HepG2 (cell line): ENCODE results near the gene TUBB3. TPM values are rescaled to one million over a fixed set of nuclear protein-coding genes. Genes with fewer than 3 reads are reported as not detected.

Experiments
- AHR ChIP-seq: IDR thresholded peaks from 2 replicates; pipeline ENCODE4 v1.6.1; 2018; ENCODE audit warnings: missing genetic modification reagents, missing compliant biosample characterization
- ARID2 ChIP-seq: sonication (generic); formaldehyde crosslinking; IDR thresholded peaks from 2 replicates; pipeline ENCODE4 v1.8.1; 2022; ENCODE audit warnings: mild to moderate bottlenecking, missing genetic modification reagents, borderline replicate concordance
- CENPT ChIP-seq: sonication (generic); formaldehyde crosslinking; IDR thresholded peaks from 2 replicates; pipeline ENCODE4 v1.8.0; 2022; ENCODE audit warnings: low read depth, mild to moderate bottlenecking, moderate library complexity, missing genetic modification reagents
- DNMT3B ChIP-seq: conservative IDR thresholded peaks from 2 replicates; pipeline ENCODE4 v1.6.1; 2016; ENCODE audit warnings: missing biosample characterization, control low read depth
- HES4 ChIP-seq: sonication (generic); formaldehyde crosslinking; IDR thresholded peaks from 2 replicates; pipeline ENCODE4 v1.9.0; 2021; ENCODE audit warnings: mild to moderate bottlenecking, missing genetic modification reagents, borderline replicate concordance
- HOXA3 ChIP-seq: sonication (generic); formaldehyde crosslinking; IDR thresholded peaks from 2 replicates; pipeline ENCODE4 v1.5.0; 2020; ENCODE audit warnings: missing genetic modification reagents
- HOXA9 ChIP-seq: sonication (generic); formaldehyde crosslinking; IDR thresholded peaks from 2 replicates; pipeline ENCODE4 v1.8.1; 2022; ENCODE audit warnings: missing genetic modification reagents, mild to moderate bottlenecking, moderate library complexity, borderline replicate concordance
- IKZF5 ChIP-seq: IDR thresholded peaks from 2 replicates; pipeline ENCODE4 v1.6.1; 2018; ENCODE audit warnings: missing genetic modification reagents, mild to moderate bottlenecking, missing compliant biosample characterization
- MTF1 ChIP-seq: sonication (generic); formaldehyde crosslinking; IDR thresholded peaks from 2 replicates; pipeline ENCODE4 v1.5.0; 2020; ENCODE audit warnings: missing genetic modification reagents
- POLR2G ChIP-seq: fragments of 200-400 bp; formaldehyde crosslinking; IDR thresholded peaks from 2 replicates; pipeline ENCODE4 v1.6.1; 2018; ENCODE audit warnings: mild to moderate bottlenecking, low read depth, low read length, moderate library complexity
- PPARG ChIP-seq: conservative IDR thresholded peaks from 2 replicates; pipeline ENCODE4 v1.6.1; 2016; ENCODE audit warnings: missing biosample characterization, missing genetic modification reagents
- SP4 ChIP-seq: sonication (generic); formaldehyde crosslinking; IDR thresholded peaks from 2 replicates; pipeline ENCODE4 v1.8.1; 2023; ENCODE audit warnings: mild to moderate bottlenecking, missing genetic modification reagents
- THAP9 ChIP-seq: sonication (generic); formaldehyde crosslinking; IDR thresholded peaks from 2 replicates; pipeline ENCODE4; 2020; ENCODE audit warnings: missing genetic modification reagents, mild to moderate bottlenecking, borderline replicate concordance
- ZNF234 ChIP-seq: sonication (generic); formaldehyde crosslinking; conservative IDR thresholded peaks from 2 replicates; pipeline ENCODE4 v1.5.1; 2020; ENCODE audit warnings: mild to moderate bottlenecking, missing genetic modification reagents
- ZNF510 ChIP-seq: sonication (generic); formaldehyde crosslinking; IDR thresholded peaks from 2 replicates; pipeline ENCODE4 v1.4.0; 2020; ENCODE audit warnings: low read depth, mild to moderate bottlenecking, missing genetic modification reagents
- polyA plus RNA-seq, 8 experiments: library from polyadenylated mRNA; depleted of rRNA in 3 of 8; stranded (reverse) in 7 of 8; unstranded in 1 of 8; fragments of >200 nt; fragmentation: Illumina TruSeq in 4 of 8; extraction: Trizol in 4 of 8; gene quantifications; 2 replicates each; pipeline versions ENCODE4 v1.2.1 to v1.2.3, GENCODE V29; 2011 to 2016; ENCODE audit warnings: low read depth in 4 of 8, missing spikeins in 1 of 8, mixed read lengths in 1 of 8; ENCODE audit not compliant: insufficient read depth in 1 of 8
- total RNA-seq, 5 experiments: library from RNA; depleted of rRNA; stranded (reverse); fragments of >200 nt; fragmentation: Illumina TruSeq; extraction: Trizol; gene quantifications; 2 replicates each; pipeline ENCODE4 v1.2.3, GENCODE V29; 2016; ENCODE audit warnings: low read depth in 1 of 5
- TF ChIP-seq, protein P1 (sequence below): sonication (generic); formaldehyde crosslinking; IDR thresholded peaks from 2 replicates; pipeline ENCODE4 v1.4.0; 2020; ENCODE audit warnings: missing genetic modification reagents
- TF ChIP-seq, protein P2 (sequence below): sonication (generic); formaldehyde crosslinking; IDR thresholded peaks from 2 replicates; pipeline ENCODE4 v1.9.0; 2021; ENCODE audit warnings: missing genetic modification reagents, borderline replicate concordance
- TF ChIP-seq, protein P3 (sequence below): sonication (generic); formaldehyde crosslinking; IDR thresholded peaks from 2 replicates; pipeline ENCODE4 v1.4.0; 2020; ENCODE audit warnings: missing genetic modification reagents

The TUBB3 gene
- total and polyA plus RNA-seq, 2 of the 13 experiments (the other 11 are each of a cell fraction or from before 2014, with no cell fraction given), result 110 to 185 TPM

GRCh38 chr16:89922477-89922883 lies 662 bp upstream of the TUBB3 start (continued):
- 0 out of 2 replicates have a peak, but pooled peaks have one; percentile 56 for TF ChIP-seq THAP9 (CRISPR knock-in tag)
- 0 out of 2 replicates have a peak, but pooled peaks have one; percentile 92 for TF ChIP-seq ARID2
- TF ChIP-seq SP4, result no peak
- peak; percentile 67 for TF ChIP-seq HOXA3 (CRISPR knock-in tag)
- no peak for TF ChIP-seq PPARG (CRISPR knock-in tag)
- TF ChIP-seq, protein P1, sequence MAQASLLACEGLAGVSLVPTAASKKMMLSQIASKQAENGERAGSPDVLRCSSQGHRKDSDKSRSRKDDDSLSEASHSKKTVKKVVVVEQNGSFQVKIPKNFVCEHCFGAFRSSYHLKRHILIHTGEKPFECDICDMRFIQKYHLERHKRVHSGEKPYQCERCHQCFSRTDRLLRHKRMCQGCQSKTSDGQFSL, result peak; percentile 5; the same call in 1 of the 2 replicates
- TF ChIP-seq, protein P2, sequence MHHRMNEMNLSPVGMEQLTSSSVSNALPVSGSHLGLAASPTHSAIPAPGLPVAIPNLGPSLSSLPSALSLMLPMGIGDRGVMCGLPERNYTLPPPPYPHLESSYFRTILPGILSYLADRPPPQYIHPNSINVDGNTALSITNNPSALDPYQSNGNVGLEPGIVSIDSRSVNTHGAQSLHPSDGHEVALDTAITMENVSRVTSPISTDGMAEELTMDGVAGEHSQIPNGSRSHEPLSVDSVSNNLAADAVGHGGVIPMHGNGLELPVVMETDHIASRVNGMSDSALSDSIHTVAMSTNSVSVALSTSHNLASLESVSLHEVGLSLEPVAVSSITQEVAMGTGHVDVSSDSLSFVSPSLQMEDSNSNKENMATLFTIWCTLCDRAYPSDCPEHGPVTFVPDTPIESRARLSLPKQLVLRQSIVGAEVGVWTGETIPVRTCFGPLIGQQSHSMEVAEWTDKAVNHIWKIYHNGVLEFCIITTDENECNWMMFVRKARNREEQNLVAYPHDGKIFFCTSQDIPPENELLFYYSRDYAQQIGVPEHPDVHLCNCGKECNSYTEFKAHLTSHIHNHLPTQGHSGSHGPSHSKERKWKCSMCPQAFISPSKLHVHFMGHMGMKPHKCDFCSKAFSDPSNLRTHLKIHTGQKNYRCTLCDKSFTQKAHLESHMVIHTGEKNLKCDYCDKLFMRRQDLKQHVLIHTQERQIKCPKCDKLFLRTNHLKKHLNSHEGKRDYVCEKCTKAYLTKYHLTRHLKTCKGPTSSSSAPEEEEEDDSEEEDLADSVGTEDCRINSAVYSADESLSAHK, result no peak
- TF ChIP-seq MTF1 (CRISPR knock-in tag), result no peak
- no peak for TF ChIP-seq POLR2G
- no peak for TF ChIP-seq IKZF5
- TF ChIP-seq HES4, result no peak
- TF ChIP-seq ZNF510 (CRISPR knock-in tag), result no peak; the same call in 1 of the 2 replicates
- peak; percentile 87; the same call in 1 of the 2 replicates for TF ChIP-seq ZNF234 (CRISPR knock-in tag)
- no peak for TF ChIP-seq HOXA9 (CRISPR knock-in tag)
- TF ChIP-seq CENPT (CRISPR knock-in tag), result no peak; the same call in 1 of the 2 replicates
- TF ChIP-seq DNMT3B (CRISPR knock-in tag), result no peak
- TF ChIP-seq, protein P3, sequence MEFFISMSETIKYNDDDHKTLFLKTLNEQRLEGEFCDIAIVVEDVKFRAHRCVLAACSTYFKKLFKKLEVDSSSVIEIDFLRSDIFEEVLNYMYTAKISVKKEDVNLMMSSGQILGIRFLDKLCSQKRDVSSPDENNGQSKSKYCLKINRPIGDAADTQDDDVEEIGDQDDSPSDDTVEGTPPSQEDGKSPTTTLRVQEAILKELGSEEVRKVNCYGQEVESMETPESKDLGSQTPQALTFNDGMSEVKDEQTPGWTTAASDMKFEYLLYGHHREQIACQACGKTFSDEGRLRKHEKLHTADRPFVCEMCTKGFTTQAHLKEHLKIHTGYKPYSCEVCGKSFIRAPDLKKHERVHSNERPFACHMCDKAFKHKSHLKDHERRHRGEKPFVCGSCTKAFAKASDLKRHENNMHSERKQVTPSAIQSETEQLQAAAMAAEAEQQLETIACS (CRISPR knock-in tag), result no peak
- TF ChIP-seq AHR, result peak; percentile 48; the same call in 1 of the 2 replicates
